IMR-90 (cell line): Measurements from ENCODE around the gene SLC6A13. TPM values are rescaled to one million over a fixed set of nuclear protein-coding genes. Genes with fewer than 3 reads are reported as not detected.

Source experiments
- ATAC-seq: fragments of 200-7000 bp; cut with Tn5 transposase; 2 replicates; pipeline ENCODE4 v1.9.1; 2020; ENCODE audit warnings: low read depth, mild to moderate bottlenecking, moderate library complexity
- BruUV-seq: library from RNA; stranded (reverse); fragments of 400-500 nt; replicated peaks from 2 replicates; lab custom pipeline; 2021; lab: Mats Ljungman, UMichigan
- CTCF ChIA-PET: fragments of 300-600 bp; formaldehyde crosslinking; extraction: SDS; loops from one replicate; lab custom pipeline; 2021; ENCODE audit warnings: antibody characterized with exemption; lab: Yijun Ruan, JAX
- POLR2A ChIA-PET: fragments of 300-600 bp; sonication (Branson Sonifier 250); formaldehyde crosslinking; loops from one replicate; lab custom pipeline; 2022; ENCODE audit warnings: antibody characterized with exemption; ENCODE audit not compliant: unreplicated experiment; lab: Charles Lee
- DNase-seq: peaks from one replicate; pipeline ENCODE4 v3.0.0; 2013
- H2AFZ ChIP-seq: replicated peaks from 2 replicates; pipeline ENCODE3; 2013; ENCODE audit warnings: low read length, mild to moderate bottlenecking; ENCODE audit not compliant: poor library complexity
- H2AK5ac ChIP-seq: 2 replicates; pipeline ENCODE4 v1.6.1; 2013; ENCODE audit warnings: low read depth, low read length, inconsistent platforms
- H2AK9ac ChIP-seq: replicated peaks from 2 replicates; pipeline ENCODE3; 2013; ENCODE audit warnings: mild to moderate bottlenecking, low read depth, low read length, moderate library complexity; ENCODE audit not compliant: poor library complexity
- H2BK120ac ChIP-seq: 2 replicates; pipeline ENCODE4 v1.6.1; 2013; ENCODE audit warnings: low read depth, low read length, inconsistent platforms
- H2BK15ac ChIP-seq: 3 replicates; pipeline ENCODE4 v1.6.1; 2013; ENCODE audit warnings: low read depth, low read length, inconsistent platforms
- H2BK20ac ChIP-seq: 2 replicates; pipeline ENCODE4 v1.6.1; 2013; ENCODE audit warnings: low read depth, mild to moderate bottlenecking, inconsistent platforms, low read length, moderate library complexity
- H2BK5ac ChIP-seq: 2 replicates; pipeline ENCODE4 v1.6.1; 2013; ENCODE audit warnings: mild to moderate bottlenecking, low read depth, low read length, inconsistent platforms; ENCODE audit not compliant: poor library complexity, severe bottlenecking
- H3K14ac ChIP-seq: replicated peaks from 2 replicates; pipeline ENCODE4 v1.6.1; 2013; ENCODE audit warnings: low read depth, low read length, inconsistent platforms
- H3K18ac ChIP-seq: 2 replicates; pipeline ENCODE4 v1.6.1; 2013; ENCODE audit warnings: low read depth, low read length, control low read depth
- H3K23ac ChIP-seq: 2 replicates; pipeline ENCODE4 v1.6.1; 2013; ENCODE audit warnings: low read depth, low read length, inconsistent platforms
- H3K27ac ChIP-seq: 2 replicates; pipeline ENCODE4 v1.5.1; 2013; ENCODE audit warnings: mild to moderate bottlenecking, control low read depth, low read length; ENCODE audit not compliant: insufficient read depth
- H3K27me3 ChIP-seq: 2 replicates; pipeline ENCODE4 v1.6.1; 2013; ENCODE audit warnings: low read length; ENCODE audit not compliant: control insufficient read depth, insufficient read depth
- H3K36me3 ChIP-seq: 2 replicates; pipeline ENCODE4 v1.6.1; 2013; ENCODE audit warnings: low read length, mixed read lengths; ENCODE audit not compliant: control insufficient read depth, insufficient read depth
- H3K4ac ChIP-seq: 2 replicates; pipeline ENCODE4 v1.6.1; 2013; ENCODE audit warnings: low read depth, low read length, inconsistent platforms
- H3K4me1 ChIP-seq: 2 replicates; pipeline ENCODE4 v1.6.1; 2013; ENCODE audit warnings: low read length, mixed read lengths; ENCODE audit not compliant: control insufficient read depth, insufficient read depth
- H3K4me2 ChIP-seq: 2 replicates; pipeline ENCODE4 v1.6.1; 2013; ENCODE audit warnings: low read depth, mild to moderate bottlenecking, control low read depth, low read length, moderate library complexity
- H3K4me3 ChIP-seq: 2 replicates; pipeline ENCODE4 v1.5.1; 2013; ENCODE audit warnings: low read depth, mild to moderate bottlenecking, control low read depth, low read length, moderate library complexity; ENCODE audit not compliant: insufficient read depth
- H3K56ac ChIP-seq: 2 replicates; pipeline ENCODE4 v1.6.1; 2013; ENCODE audit warnings: low read length, inconsistent platforms; ENCODE audit not compliant: insufficient read depth; ENCODE audit errors: extremely low read depth
- H3K79me1 ChIP-seq, 2 experiments: 2 replicates each; pipeline ENCODE4 v1.6.1; 2013; ENCODE audit warnings: low read length in 2 of 2, inconsistent platforms in 1 of 2, low read depth in 1 of 2
- H3K9ac ChIP-seq: 2 replicates; pipeline ENCODE4 v1.6.1; 2013; ENCODE audit warnings: low read depth, low read length, control low read depth
- H3K9me1 ChIP-seq: 2 replicates; pipeline ENCODE4 v1.6.1; 2013; ENCODE audit warnings: low read length, inconsistent platforms; ENCODE audit not compliant: insufficient read depth
- H3K9me3 ChIP-seq: 2 replicates; pipeline ENCODE4 v1.6.1; 2013; ENCODE audit warnings: low read length; ENCODE audit not compliant: control insufficient read depth, insufficient read depth
- H4K20me1 ChIP-seq: 2 replicates; pipeline ENCODE4 v1.6.1; 2013; ENCODE audit warnings: low read length, inconsistent platforms; ENCODE audit not compliant: insufficient read depth
- H4K5ac ChIP-seq: 2 replicates; pipeline ENCODE4 v1.6.1; 2013; ENCODE audit warnings: mild to moderate bottlenecking, low read depth, low read length, control low read depth
- H4K8ac ChIP-seq, 2 experiments: 2 replicates each; pipeline ENCODE4 v1.6.1; 2013; ENCODE audit warnings: low read depth in 2 of 2, low read length in 2 of 2, control low read depth in 1 of 2, inconsistent platforms in 1 of 2
- H4K91ac ChIP-seq: 2 replicates; pipeline ENCODE4 v1.6.1; 2013; ENCODE audit warnings: low read depth, low read length, inconsistent platforms; ENCODE audit not compliant: insufficient read depth
- BHLHE40 ChIP-seq: fragments of 150-350 bp; IDR thresholded peaks from 2 replicates; pipeline ENCODE4 v1.6.1; 2016; ENCODE audit warnings: mild to moderate bottlenecking, low read depth, low read length
- CEBPB ChIP-seq: IDR thresholded peaks from 2 replicates; pipeline ENCODE4 v1.6.1; 2012; ENCODE audit warnings: low read depth, low read length, improper control_type of control experiment
- CHD1 ChIP-seq: IDR thresholded peaks from 2 replicates; pipeline ENCODE4 v1.6.1; 2012; ENCODE audit warnings: low read depth, low read length, improper control_type of control experiment
- FOS ChIP-seq: fragments of 150-350 bp; IDR thresholded peaks from 2 replicates; pipeline ENCODE4 v1.6.1; 2016; ENCODE audit warnings: low read depth, low read length
- MAFK ChIP-seq: IDR thresholded peaks from 2 replicates; pipeline ENCODE4 v1.6.1; 2012; ENCODE audit warnings: low read depth, low read length, improper control_type of control experiment
- MAZ ChIP-seq: IDR thresholded peaks from 2 replicates; pipeline ENCODE4 v1.6.1; 2012; ENCODE audit warnings: low read depth, mild to moderate bottlenecking, low read length, improper control_type of control experiment, moderate library complexity, borderline replicate concordance
- MXI1 ChIP-seq: IDR thresholded peaks from 2 replicates; pipeline ENCODE4 v1.6.1; 2012; ENCODE audit warnings: low read depth, mild to moderate bottlenecking, low read length, moderate library complexity, borderline replicate concordance
- NFE2L2 ChIP-seq: fragments of 150-350 bp; IDR thresholded peaks from 2 replicates; pipeline ENCODE4 v1.6.1; 2016; ENCODE audit warnings: low read depth, mild to moderate bottlenecking, low read length
- POLR2A ChIP-seq: IDR thresholded peaks from 2 replicates; pipeline ENCODE4 v1.6.1; 2012; ENCODE audit warnings: mild to moderate bottlenecking, low read depth, low read length
- RAD21 ChIP-seq: IDR thresholded peaks from 2 replicates; pipeline ENCODE4 v1.6.1; 2012; ENCODE audit warnings: low read length, improper control_type of control experiment
- RCOR1 ChIP-seq: IDR thresholded peaks from 2 replicates; pipeline ENCODE4 v1.6.1; 2012; ENCODE audit warnings: mild to moderate bottlenecking, low read length, improper control_type of control experiment; ENCODE audit not compliant: insufficient replicate concordance
- RFX5 ChIP-seq: IDR thresholded peaks from 2 replicates; pipeline ENCODE4 v1.8.0; 2012; ENCODE audit warnings: low read depth, mild to moderate bottlenecking, low read length, moderate library complexity
- SMC3 ChIP-seq: fragments of 150-350 bp; IDR thresholded peaks from 2 replicates; pipeline ENCODE4 v1.6.1; 2016; ENCODE audit warnings: low read depth, mild to moderate bottlenecking, antibody characterized with exemption, low read length, moderate library complexity
- WGBS, 2 experiments: methylation state at CpG; one replicate each; pipeline versions ENCODE4 v1.1.5 to v1.1.7; 2013; ENCODE audit warnings: missing lambda C conversion rate in 2 of 2; ENCODE audit not compliant: insufficient read length in 1 of 2; ENCODE audit errors: extremely low coverage in 2 of 2; 5-methylcytosine and 5-hydroxymethylcytosine counted together
- dilution Hi-C: fragments of 300-500 bp; cut with HindIII; formaldehyde crosslinking; loops from one replicate; pipeline ENCODE4 v1.14.3; 2018; ENCODE audit warnings: low sequenced_read_pairs; ENCODE audit not compliant: unreplicated experiment
- in situ Hi-C: fragments of 300-500 bp; cut with MboI; formaldehyde crosslinking; loops from 3 replicates; pipeline ENCODE4 v1.14.3; 2019; ENCODE audit warnings: low sequenced_read_pairs, inconsistent platforms, mixed read lengths
- intact Hi-C: fragments of 100-400 bp; cut with micrococcal nuclease; formaldehyde crosslinking; loops from 2 replicates; pipeline ENCODE4 v1.10.0; 2022
- polyA plus RNA-seq, 3 experiments: library from polyadenylated mRNA; depleted of rRNA; stranded (reverse); fragments of >200 nt; gene quantifications; 2 replicates each; pipeline ENCODE4 v1.2.3, GENCODE V29; 2012; ENCODE audit warnings: low replicate concordance in 1 of 3
- total RNA-seq: library from RNA; depleted of rRNA; stranded (reverse); fragments of >200 nt; gene quantifications from 2 replicates; pipeline ENCODE4 v1.2.3, GENCODE V29; 2012
- TF ChIP-seq, protein P1 (sequence below): fragments of 150-350 bp; IDR thresholded peaks from 2 replicates; pipeline ENCODE4 v1.6.1; 2016; ENCODE audit warnings: low read depth, mild to moderate bottlenecking, low read length, moderate library complexity, borderline replicate concordance
- TF ChIP-seq, protein P2 (sequence below): fragments of 150-350 bp; IDR thresholded peaks from 2 replicates; pipeline ENCODE4 v1.6.1; 2017; ENCODE audit warnings: mild to moderate bottlenecking, antibody characterized with exemption, low read length, low read depth
- TF ChIP-seq, protein P3 (sequence below): conservative IDR thresholded peaks from 2 replicates; pipeline ENCODE4 v1.5.1; 2012; ENCODE audit warnings: mild to moderate bottlenecking, low read depth, low read length, improper control_type of control experiment

SLC6A13 gene
- total and polyA plus RNA-seq, 2 of the 4 experiments (the other 2 are of a cell fraction): under 0.01 to 0.10 TPM

DNA sequence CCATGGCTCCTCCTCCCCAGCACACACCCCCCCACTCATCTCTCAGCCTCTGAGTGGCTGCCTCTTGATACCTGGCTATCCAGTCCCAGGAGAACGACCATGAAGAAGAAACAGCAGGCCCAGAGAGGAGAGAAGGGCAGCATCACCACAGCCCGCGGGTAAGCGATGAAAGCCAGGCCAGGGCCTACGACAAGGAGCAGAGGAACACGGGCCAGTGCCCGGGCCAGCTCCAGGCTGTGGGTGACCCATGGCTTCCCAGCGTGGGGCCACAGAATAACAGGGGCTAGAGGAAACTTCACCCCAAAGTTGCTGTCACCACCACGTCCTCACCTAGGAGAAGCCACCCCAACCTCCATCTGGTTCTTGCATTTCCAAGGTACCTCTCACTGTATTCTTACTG lies 38.3 kb downstream of the SLC6A13 start:
- Histone ChIP-seq H3K9me1 (no peaks in the 10 kb centered on the region), H3K27ac (no peak overlapping the region), H2AFZ (no peak overlapping the region), H4K20me1 (no peaks in the 10 kb centered on the region), H3K4me3 (no peak overlapping the region), H2BK5ac (no peak overlapping the region), H3K36me3 (no peaks in the 10 kb centered on the region), H3K4me1 (no peaks in the 10 kb centered on the region), H3K9me3 (no peaks in the 10 kb centered on the region), H3K14ac (no peak overlapping the region), H2BK15ac (no peak overlapping the region), H3K56ac (no peak overlapping the region), H2BK20ac (no peak overlapping the region), H2AK9ac (no peak overlapping the region), H3K27me3 (peaks cover 75% of the 10 kb centered on the region), H4K5ac (no peak overlapping the region), H3K18ac (no peak overlapping the region), H2AK5ac (no peak overlapping the region), H3K4ac (no peak overlapping the region), H4K91ac (no peak overlapping the region), H2BK120ac (no peak overlapping the region), H3K23ac (no peak overlapping the region), H4K8ac (no peak overlapping the region), H3K4me2 (no peak overlapping the region), H3K79me1 (no peaks in the 10 kb centered on the region), H3K9ac (no peak overlapping the region)
- TF ChIP-seq, protein P1, sequence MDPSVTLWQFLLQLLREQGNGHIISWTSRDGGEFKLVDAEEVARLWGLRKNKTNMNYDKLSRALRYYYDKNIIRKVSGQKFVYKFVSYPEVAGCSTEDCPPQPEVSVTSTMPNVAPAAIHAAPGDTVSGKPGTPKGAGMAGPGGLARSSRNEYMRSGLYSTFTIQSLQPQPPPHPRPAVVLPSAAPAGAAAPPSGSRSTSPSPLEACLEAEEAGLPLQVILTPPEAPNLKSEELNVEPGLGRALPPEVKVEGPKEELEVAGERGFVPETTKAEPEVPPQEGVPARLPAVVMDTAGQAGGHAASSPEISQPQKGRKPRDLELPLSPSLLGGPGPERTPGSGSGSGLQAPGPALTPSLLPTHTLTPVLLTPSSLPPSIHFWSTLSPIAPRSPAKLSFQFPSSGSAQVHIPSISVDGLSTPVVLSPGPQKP: no peak
- TF ChIP-seq RFX5 (no peak), CHD1 (no peak), POLR2A (no peak), FOS (no peak), CEBPB (no peak), NFE2L2 (no peak), MAFK (no peak), RAD21 (no peak), RCOR1 (no peak), BHLHE40 (no peak), MXI1 (no peak), MAZ (no peak), SMC3 (no peak)
- TF ChIP-seq, protein P2, sequence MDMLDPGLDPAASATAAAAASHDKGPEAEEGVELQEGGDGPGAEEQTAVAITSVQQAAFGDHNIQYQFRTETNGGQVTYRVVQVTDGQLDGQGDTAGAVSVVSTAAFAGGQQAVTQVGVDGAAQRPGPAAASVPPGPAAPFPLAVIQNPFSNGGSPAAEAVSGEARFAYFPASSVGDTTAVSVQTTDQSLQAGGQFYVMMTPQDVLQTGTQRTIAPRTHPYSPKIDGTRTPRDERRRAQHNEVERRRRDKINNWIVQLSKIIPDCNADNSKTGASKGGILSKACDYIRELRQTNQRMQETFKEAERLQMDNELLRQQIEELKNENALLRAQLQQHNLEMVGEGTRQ: no peak
- TF ChIP-seq, protein P3, sequence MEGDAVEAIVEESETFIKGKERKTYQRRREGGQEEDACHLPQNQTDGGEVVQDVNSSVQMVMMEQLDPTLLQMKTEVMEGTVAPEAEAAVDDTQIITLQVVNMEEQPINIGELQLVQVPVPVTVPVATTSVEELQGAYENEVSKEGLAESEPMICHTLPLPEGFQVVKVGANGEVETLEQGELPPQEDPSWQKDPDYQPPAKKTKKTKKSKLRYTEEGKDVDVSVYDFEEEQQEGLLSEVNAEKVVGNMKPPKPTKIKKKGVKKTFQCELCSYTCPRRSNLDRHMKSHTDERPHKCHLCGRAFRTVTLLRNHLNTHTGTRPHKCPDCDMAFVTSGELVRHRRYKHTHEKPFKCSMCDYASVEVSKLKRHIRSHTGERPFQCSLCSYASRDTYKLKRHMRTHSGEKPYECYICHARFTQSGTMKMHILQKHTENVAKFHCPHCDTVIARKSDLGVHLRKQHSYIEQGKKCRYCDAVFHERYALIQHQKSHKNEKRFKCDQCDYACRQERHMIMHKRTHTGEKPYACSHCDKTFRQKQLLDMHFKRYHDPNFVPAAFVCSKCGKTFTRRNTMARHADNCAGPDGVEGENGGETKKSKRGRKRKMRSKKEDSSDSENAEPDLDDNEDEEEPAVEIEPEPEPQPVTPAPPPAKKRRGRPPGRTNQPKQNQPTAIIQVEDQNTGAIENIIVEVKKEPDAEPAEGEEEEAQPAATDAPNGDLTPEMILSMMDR: no peak
- ATAC-seq: no peak
- no peak for DNase-seq
- CTCF ChIA-PET: no interaction called here
- in situ Hi-C loops (no loop called here), intact Hi-C loops (no loop called here), dilution Hi-C loops (no loop called here)
- POLR2A ChIA-PET: no interaction called here
- 14% methylated on average over 1 of the region's 9 CpGs; no CpG with 5 or more reads in 1 of the 2 experiments for WGBS, 2 experiments
- BruUV-seq: no TSS peak
